HEK293 (cell line): ENCODE measurements around the gene RAB1A.

Experiments used
- TF ChIP-seq, protein P1 (sequence below): fragments of 450-650 bp; formaldehyde crosslinking; IDR thresholded peaks from 2 replicates; pipeline ENCODE4 v1.5.1; 2016; ENCODE audit warnings: missing biosample characterization, missing genetic modification characterization

Gene RAB1A

GRCh38 chr2:65037178-65037577, 92.7 kb downstream of the RAB1A start (continued):
- TF ChIP-seq, protein P1, sequence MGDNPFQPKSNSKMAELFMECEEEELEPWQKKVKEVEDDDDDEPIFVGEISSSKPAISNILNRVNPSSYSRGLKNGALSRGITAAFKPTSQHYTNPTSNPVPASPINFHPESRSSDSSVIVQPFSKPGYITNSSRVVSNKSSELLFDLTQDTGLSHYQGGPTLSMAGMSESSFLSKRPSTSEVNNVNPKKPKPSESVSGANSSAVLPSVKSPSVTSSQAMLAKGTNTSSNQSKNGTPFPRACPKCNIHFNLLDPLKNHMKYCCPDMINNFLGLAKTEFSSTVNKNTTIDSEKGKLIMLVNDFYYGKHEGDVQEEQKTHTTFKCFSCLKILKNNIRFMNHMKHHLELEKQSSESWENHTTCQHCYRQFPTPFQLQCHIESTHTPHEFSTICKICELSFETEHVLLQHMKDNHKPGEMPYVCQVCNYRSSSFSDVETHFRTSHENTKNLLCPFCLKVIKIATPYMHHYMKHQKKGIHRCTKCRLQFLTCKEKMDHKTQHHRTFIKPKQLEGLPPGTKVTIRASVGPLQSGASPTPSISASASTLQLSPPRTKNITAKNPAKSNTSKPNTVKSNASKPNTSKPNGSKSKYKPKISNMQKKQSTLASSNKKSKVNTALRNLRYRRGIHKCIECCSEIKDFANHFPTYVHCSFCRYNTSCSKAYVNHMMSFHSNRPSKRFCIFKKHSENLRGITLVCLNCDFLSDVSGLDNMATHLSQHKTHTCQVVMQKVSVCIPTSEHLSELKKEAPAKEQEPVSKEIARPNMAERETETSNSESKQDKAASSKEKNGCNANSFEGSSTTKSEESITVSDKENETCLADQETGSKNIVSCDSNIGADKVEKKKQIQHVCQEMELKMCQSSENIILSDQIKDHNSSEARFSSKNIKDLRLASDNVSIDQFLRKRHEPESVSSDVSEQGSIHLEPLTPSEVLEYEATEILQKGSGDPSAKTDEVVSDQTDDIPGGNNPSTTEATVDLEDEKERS (tag by site-specific recombination), result no peak
